ENCODE data around the gene NUBP2.
A peak's percentile ranks its signal among the peaks of the same experiment; 100 is the strongest.

The NUBP2 gene

GRCh38 chr16:1826691-1827573, 44.2 kb downstream of the NUBP2 start, which contains the start of the genes FAHD1 and HAGH (continued):
- TF ChIP-seq HIC1 (tag by site-specific recombination; IDR thresholded peaks at IDR 0.05) (peak; percentile 96), ZFP69B (tag by site-specific recombination; IDR thresholded peaks at IDR 0.05) (peak; percentile 90), ZNF701 (tag by site-specific recombination; IDR thresholded peaks at IDR 0.05) (no peak), HOXC10 (CRISPR knock-in tag; IDR thresholded peaks at IDR 0.05) (peak; percentile 50; the same call in 1 of the 2 replicates), PATZ1 (tag by site-specific recombination; IDR thresholded peaks at IDR 0.05) (peak; percentile 90), ZEB2 (tag by site-specific recombination; IDR thresholded peaks at IDR 0.05) (peak; percentile 100), HOXD13 (CRISPR knock-in tag; IDR thresholded peaks at IDR 0.05; ENCODE audit: borderline replicate concordance) (peak; percentile 71; the same call in 1 of the 2 replicates), GLIS1 (tag by site-specific recombination; IDR thresholded peaks at IDR 0.05) (peak; percentile 94), ZNF398 (tag by site-specific recombination; IDR thresholded peaks at IDR 0.05) (peak; percentile 39), KLF16 (tag by site-specific recombination; IDR thresholded peaks at IDR 0.05) (peak; percentile 99), ZNF530 (tag by site-specific recombination; IDR thresholded peaks at IDR 0.05; ENCODE audit: low read depth) (no peak), PRDM4 (tag by site-specific recombination; IDR thresholded peaks at IDR 0.05) (peak; percentile 87), ZFP37 (tag by site-specific recombination; IDR thresholded peaks at IDR 0.05) (peak; percentile 99), REST (tag by site-specific recombination; IDR thresholded peaks at IDR 0.05) (peak; percentile 74), ZBTB8A (tag by site-specific recombination; IDR thresholded peaks at IDR 0.05) (peak; percentile 82)
- TF ChIP-seq, protein P1, sequence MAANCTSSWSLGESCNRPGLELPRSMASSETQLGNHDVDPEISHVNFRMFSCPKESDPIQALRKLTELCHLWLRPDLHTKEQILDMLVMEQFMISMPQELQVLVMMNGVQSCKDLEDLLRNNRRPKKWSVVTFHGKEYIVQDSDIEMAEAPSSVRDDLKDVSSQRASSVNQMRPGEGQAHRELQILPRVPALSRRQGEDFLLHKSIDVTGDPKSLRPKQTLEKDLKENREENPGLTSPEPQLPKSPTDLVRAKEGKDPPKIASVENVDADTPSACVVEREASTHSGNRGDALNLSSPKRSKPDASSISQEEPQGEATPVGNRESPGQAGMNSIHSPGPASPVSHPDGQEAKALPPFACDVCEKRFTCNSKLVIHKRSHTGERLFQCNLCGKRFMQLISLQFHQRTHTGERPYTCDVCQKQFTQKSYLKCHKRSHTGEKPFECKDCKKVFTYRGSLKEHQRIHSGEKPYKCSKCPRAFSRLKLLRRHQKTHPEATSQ (tag by site-specific recombination; IDR thresholded peaks at IDR 0.05): peak; percentile 94
- TF ChIP-seq, protein P2, sequence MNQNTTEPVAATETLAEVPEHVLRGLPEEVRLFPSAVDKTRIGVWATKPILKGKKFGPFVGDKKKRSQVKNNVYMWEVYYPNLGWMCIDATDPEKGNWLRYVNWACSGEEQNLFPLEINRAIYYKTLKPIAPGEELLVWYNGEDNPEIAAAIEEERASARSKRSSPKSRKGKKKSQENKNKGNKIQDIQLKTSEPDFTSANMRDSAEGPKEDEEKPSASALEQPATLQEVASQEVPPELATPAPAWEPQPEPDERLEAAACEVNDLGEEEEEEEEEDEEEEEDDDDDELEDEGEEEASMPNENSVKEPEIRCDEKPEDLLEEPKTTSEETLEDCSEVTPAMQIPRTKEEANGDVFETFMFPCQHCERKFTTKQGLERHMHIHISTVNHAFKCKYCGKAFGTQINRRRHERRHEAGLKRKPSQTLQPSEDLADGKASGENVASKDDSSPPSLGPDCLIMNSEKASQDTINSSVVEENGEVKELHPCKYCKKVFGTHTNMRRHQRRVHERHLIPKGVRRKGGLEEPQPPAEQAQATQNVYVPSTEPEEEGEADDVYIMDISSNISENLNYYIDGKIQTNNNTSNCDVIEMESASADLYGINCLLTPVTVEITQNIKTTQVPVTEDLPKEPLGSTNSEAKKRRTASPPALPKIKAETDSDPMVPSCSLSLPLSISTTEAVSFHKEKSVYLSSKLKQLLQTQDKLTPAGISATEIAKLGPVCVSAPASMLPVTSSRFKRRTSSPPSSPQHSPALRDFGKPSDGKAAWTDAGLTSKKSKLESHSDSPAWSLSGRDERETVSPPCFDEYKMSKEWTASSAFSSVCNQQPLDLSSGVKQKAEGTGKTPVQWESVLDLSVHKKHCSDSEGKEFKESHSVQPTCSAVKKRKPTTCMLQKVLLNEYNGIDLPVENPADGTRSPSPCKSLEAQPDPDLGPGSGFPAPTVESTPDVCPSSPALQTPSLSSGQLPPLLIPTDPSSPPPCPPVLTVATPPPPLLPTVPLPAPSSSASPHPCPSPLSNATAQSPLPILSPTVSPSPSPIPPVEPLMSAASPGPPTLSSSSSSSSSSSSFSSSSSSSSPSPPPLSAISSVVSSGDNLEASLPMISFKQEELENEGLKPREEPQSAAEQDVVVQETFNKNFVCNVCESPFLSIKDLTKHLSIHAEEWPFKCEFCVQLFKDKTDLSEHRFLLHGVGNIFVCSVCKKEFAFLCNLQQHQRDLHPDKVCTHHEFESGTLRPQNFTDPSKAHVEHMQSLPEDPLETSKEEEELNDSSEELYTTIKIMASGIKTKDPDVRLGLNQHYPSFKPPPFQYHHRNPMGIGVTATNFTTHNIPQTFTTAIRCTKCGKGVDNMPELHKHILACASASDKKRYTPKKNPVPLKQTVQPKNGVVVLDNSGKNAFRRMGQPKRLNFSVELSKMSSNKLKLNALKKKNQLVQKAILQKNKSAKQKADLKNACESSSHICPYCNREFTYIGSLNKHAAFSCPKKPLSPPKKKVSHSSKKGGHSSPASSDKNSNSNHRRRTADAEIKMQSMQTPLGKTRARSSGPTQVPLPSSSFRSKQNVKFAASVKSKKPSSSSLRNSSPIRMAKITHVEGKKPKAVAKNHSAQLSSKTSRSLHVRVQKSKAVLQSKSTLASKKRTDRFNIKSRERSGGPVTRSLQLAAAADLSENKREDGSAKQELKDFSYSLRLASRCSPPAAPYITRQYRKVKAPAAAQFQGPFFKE (tag by site-specific recombination; IDR thresholded peaks at IDR 0.05; ENCODE audit: borderline replicate concordance): 0 out of 2 replicates have a peak, but pooled peaks have one; percentile 69

All from HEK293 (cell line).